IPS-NIHi7 (cell line): ENCODE results near the gene CLEC2A.

Experiments
- DNase-seq: peaks from one replicate; pipeline ENCODE4 v3.0.0; 2012; ENCODE audit warnings: mixed read lengths; ENCODE audit errors: extremely low spot score

Gene CLEC2A

DNA sequence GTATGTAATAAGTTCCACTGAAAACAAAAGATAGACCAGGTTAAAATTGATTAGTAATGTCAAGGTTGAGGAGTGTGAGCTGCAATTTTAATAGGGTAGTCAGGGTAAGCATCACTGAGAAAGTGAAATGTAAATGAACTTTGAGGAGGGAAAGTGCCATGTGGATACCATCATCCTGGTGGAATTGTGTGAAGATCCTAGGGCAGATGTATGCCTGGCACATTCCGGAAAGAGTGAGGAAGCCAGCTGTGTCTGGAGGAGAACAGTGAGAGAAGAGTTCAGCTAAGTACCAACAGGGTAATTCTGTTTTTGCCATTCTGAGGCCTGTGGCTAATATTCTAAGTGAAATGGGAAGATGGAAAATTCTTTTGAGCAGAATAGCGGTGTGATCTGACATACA is 2.9 kb upstream of the CLEC2A start:
- DNase-seq: no peak

DNA sequence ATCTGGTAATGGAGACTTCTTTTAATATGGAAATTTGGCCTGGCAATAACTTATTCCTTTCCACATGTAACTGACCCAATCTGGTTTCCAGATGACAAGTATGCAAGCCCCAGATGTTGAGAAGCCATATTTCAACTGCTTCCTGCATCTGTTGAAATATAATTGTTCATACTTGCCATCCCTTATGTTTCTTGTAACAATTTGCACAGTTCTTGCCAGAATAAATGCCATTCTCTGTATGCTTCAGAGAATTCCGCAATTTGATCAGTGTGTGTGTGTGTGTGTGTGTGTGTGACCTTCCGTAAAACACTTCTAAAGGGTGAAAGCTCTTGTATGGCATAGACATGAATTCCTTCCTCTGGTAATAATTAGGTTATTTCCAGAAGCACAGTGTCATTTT is 1.8 kb upstream of the CLEC2A start:
- no peak for DNase-seq

DNA sequence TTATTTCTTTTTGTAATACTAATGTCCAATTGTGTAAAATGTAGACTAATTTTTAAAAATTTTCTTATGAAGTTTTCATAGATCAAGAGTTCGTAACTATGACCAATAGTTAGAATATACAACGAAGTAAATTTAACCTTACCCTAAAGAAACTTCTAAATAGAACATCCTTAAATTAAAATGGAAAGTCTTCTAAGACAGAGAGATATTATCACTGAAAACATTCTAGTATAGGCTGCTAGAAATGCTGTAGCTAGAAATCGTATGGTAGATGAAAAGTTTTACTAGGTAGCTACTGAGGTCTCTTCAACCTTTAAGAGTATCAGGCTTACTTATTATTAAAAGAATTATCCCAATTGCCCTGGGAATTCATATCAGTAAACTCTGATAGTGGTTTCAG is 925 bp downstream of the CLEC2A start:
- DNase-seq: no peak

GRCh38 chr12:9928607-9929006 is 3.6 kb downstream of the CLEC2A start:
- no peak for DNase-seq

GRCh38 chr12:9926876-9927275 is 5.3 kb downstream of the CLEC2A start:
- no peak for DNase-seq

GRCh38 chr12:9925705-9926393 is 6.3 kb downstream of the CLEC2A start:
- peak; percentile 60 for DNase-seq

DNA sequence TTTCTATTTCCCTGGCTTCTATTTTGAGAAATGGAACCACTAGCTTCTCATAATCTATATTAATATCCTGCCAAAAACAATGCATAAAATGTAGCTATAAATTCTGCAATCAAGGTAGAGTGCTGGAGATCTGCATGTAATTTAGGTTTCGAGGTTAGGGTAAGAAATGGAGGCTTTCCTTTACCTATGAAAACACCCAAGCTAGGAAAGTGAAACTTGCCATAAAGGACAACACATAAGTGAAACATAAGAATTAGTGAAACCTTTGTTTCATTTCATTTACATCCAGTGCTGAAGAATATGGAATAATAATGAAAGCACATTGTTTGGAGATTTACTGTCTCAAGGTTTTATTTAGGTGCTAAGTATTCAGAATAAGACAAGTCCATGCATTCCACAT is 9.7 kb downstream of the CLEC2A start:
- DNase-seq: no peak

- DNase-seq: no peak
Measured at GRCh38 chr12:9920451-9920850, 11.7 kb downstream of the CLEC2A start.

GRCh38 chr12:9919443-9919842 is 12.7 kb downstream of the CLEC2A start:
- DNase-seq: no peak

GRCh38 chr12:9911708-9912107 is 20.5 kb downstream of the CLEC2A start:
- DNase-seq: no peak

GRCh38 chr12:9910716-9911421 is 21.3 kb downstream of the CLEC2A start:
- no peak for DNase-seq

DNA sequence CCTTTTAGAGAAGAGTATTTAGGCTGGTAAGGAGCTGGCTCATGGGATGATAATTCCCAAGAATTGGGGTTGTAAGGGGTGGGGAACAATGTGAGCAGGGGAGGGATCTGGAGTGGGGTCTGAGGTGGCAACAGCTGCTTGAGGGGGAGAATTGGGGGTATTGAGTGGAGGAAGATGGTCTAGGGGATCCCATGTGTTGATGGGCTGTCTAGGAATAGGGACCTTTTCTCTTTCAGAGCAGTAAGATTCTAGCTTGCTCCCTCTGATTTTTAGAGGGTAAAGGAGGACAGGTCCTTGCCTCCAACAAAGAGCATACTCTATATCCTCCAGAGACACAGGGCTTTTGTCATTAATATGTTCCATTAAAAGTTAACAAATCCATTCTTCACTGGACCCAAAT is 22.4 kb downstream of the CLEC2A start:
- no peak for DNase-seq

DNA sequence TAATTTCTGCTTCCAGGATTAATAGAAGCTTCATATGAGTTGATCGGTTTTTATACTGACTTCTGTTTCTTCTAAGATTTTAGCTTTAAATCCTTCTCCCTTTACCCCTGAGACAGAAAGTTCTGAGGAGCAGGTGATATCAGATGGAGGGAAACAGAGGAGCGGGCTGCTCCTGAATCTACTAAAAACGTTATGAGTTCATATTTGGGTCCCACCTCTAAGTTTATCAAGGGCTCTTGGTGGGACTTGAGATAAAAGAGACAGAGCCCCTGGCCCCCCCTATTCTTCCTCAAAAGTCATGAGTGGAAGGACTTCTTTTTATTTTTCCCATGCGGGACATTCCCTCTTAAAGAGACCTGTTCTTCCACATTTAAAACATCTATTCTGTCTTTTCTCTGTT is 23.8 kb downstream of the CLEC2A start:
- no peak for DNase-seq

GRCh38 chr12:9907769-9908168 is 24.4 kb downstream of the CLEC2A start:
- no peak for DNase-seq

- no peak for DNase-seq
Measured at GRCh38 chr12:9906873-9907272, 25.3 kb downstream of the CLEC2A start.

GRCh38 chr12:9902539-9903228 is 29.5 kb downstream of the CLEC2A start:
- no peak for DNase-seq

- no peak for DNase-seq
Measured at GRCh38 chr12:9900930-9901329, 31.2 kb downstream of the CLEC2A start.

DNA sequence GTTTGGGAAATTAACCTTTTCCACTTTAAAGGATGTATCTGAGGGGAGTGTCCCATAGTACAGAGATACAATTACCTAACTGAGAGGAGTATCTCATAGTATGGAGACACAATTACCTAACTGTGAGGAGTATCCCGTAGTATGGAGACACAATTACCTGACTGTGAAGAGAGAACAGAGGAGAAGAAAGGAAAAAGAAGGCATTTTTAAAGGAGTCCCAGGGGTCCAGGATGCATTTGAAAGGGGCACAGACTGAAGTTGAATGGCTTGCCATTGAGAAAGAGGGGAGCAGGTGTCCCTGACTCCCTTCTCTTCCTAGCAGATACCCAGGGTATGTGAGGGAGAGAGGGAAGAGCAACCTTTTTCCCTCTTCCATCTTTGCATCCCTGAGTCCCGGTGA is 33.0 kb downstream of the CLEC2A start:
- DNase-seq: no peak

DNA sequence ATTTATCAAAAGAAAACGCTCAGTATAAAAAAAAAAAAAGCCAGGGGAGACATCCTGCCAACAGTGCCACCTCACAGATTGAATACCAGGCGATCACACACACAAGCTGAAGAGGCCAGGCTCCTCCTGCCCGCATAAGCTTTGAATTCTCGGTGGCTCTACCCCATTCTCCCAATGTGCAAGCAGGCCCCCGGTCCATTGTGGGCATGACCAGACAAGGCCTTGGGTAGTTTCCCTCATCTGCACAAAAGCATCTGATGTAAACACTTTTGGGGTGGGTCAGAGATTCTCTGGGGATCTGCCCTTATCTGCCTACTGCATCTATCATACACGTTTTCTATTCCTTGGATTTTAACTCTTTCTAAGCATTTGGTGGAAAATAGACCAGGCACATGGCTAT is 34.6 kb downstream of the CLEC2A start:
- DNase-seq: no peak

GRCh38 chr12:9895215-9895971 is 36.8 kb downstream of the CLEC2A start:
- no peak for DNase-seq

GRCh38 chr12:9888665-9889273 is 43.4 kb downstream of the CLEC2A start:
- DNase-seq: no peak

DNA sequence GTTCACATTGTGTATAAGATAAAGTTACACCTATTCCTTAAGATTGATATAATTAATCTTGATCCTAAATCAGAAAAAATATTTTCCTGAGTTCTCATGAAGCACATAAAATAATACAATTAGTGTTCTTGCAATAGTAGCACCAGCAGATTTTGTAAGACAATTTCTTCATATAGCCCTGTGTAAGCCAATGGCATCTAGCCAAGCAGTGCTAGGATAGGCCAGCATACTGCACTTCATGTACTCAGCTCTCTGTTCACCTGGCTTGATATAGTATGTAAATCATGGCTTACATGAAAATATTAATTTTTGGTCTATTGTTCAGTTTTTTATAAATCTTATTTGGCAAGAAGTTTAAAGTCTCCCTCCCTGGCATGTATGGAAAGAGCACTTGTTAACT is 49.0 kb downstream of the CLEC2A start:
- no peak for DNase-seq
